Measurements from ENCODE around the gene CD164L2. TPM values are rescaled to one million over a fixed set of nuclear protein-coding genes. Genes with fewer than 3 reads are reported as not detected.

Gene CD164L2
- total RNA-seq, 1 donor from 2014 or later = not detected

- H3K9me3 ChIP-seq (replicated peaks) = no peaks in the 10 kb centered on the region
- H3K36me3 ChIP-seq = peaks cover 42% of the 10 kb centered on the region
Observed at GRCh38 chr1:27338751-27339150, 44.4 kb downstream of the CD164L2 start.

GRCh38 chr1:27336756-27337155 is 46.4 kb downstream of the CD164L2 start:
- no peaks in the 10 kb centered on the region for H3K27me3 ChIP-seq (ENCODE audit: low read depth)
- no peaks in the 10 kb centered on the region for H3K9me3 ChIP-seq (replicated peaks)
- H3K36me3 ChIP-seq = peaks cover 60% of the 10 kb centered on the region
- peaks cover 15% of the 10 kb centered on the region for H3K4me1 ChIP-seq
- intact Hi-C loops (cut with micrococcal nuclease) = no loop called here
- H3K27ac ChIP-seq (replicated peaks) = no peak overlapping the region
- no peak overlapping the region for H3K4me3 ChIP-seq
- no peak for DNase-seq
- TF ChIP-seq CTCF (IDR thresholded peaks at IDR 0.05; ENCODE audit: borderline replicate concordance) = no peak

More at GRCh38 chr1:27338751-27339150, 44.4 kb downstream of the CD164L2 start:
- DNase-seq = no peak
- H3K4me1 ChIP-seq = peaks cover 11% of the 10 kb centered on the region
- intact Hi-C loops (cut with micrococcal nuclease) = no loop called here
- no peak overlapping the region for H3K4me3 ChIP-seq
- no peak overlapping the region for H3K27ac ChIP-seq (replicated peaks)
- TF ChIP-seq CTCF (IDR thresholded peaks at IDR 0.05; ENCODE audit: borderline replicate concordance) = no peak
- H3K27me3 ChIP-seq (ENCODE audit: low read depth) = no peaks in the 10 kb centered on the region

- H3K27me3 ChIP-seq (ENCODE audit: low read depth) = no peaks in the 10 kb centered on the region
- H3K27ac ChIP-seq (replicated peaks) = no peak overlapping the region
- no peak overlapping the region for H3K4me3 ChIP-seq
- H3K4me1 ChIP-seq = peaks cover 18% of the 10 kb centered on the region
- intact Hi-C loops (cut with micrococcal nuclease) = no loop called here
- peaks cover 66% of the 10 kb centered on the region for H3K36me3 ChIP-seq
- DNase-seq = no peak
- no peak for TF ChIP-seq CTCF (IDR thresholded peaks at IDR 0.05; ENCODE audit: borderline replicate concordance)
- H3K9me3 ChIP-seq (replicated peaks) = no peaks in the 10 kb centered on the region
Observed at GRCh38 chr1:27335506-27336422, 47.4 kb downstream of the CD164L2 start.

GRCh38 chr1:27333717-27334279 is 49.3 kb downstream of the CD164L2 start:
- no peaks in the 10 kb centered on the region for H3K27me3 ChIP-seq (ENCODE audit: low read depth)
- peaks cover 66% of the 10 kb centered on the region for H3K36me3 ChIP-seq
- peaks cover 24% of the 10 kb centered on the region for H3K4me1 ChIP-seq
- no peaks in the 10 kb centered on the region for H3K9me3 ChIP-seq (replicated peaks)
- no peak for TF ChIP-seq CTCF (IDR thresholded peaks at IDR 0.05; ENCODE audit: borderline replicate concordance)
- H3K4me3 ChIP-seq = no peak overlapping the region
- intact Hi-C loops (cut with micrococcal nuclease) = no loop called here
- no peak overlapping the region for H3K27ac ChIP-seq (replicated peaks)
- no peak for DNase-seq

GRCh38 chr1:27332536-27333281 is 50.4 kb downstream of the CD164L2 start:
- intact Hi-C loops (cut with micrococcal nuclease) = no loop called here

More at GRCh38 chr1:27332536-27333281, 50.4 kb downstream of the CD164L2 start:
- Histone ChIP-seq H3K27me3 (ENCODE audit: low read depth) (no peaks in the 10 kb centered on the region), H3K36me3 (peaks cover 68% of the 10 kb centered on the region), H3K4me3 (no peak overlapping the region), H3K9me3 (replicated peaks) (no peaks in the 10 kb centered on the region), H3K4me1 (peaks cover 35% of the 10 kb centered on the region), H3K27ac (replicated peaks) (peak overlapping the region; percentile 68)
- TF ChIP-seq CTCF (IDR thresholded peaks at IDR 0.05; ENCODE audit: borderline replicate concordance) = peak; percentile 85
- DNase-seq = peak; percentile 53
